Muscle of leg (tissue), 9 donors: ENCODE data around the gene NECAB2. TPM values are rescaled to one million over a fixed set of nuclear protein-coding genes. Genes with fewer than 3 reads are reported as not detected.

Source experiments
- polyA plus RNA-seq, 8 donors: library from polyadenylated mRNA; unstranded; fragments of 120-200 nt; gene quantifications; one replicate each; pipeline versions ENCODE4 v1.2.1 to v1.2.3, GENCODE V29; 2013; ENCODE audit warnings: inconsistent platforms in 1 of 8, low replicate concordance in 1 of 8; ENCODE audit not compliant: insufficient read length in 8 of 8, insufficient read depth in 1 of 8
- total RNA-seq: library from RNA; stranded (reverse); fragments of 120-200 nt; gene quantifications from one replicate; pipeline ENCODE4 v1.2.4, GENCODE V29; 2013

The NECAB2 gene
- total and polyA plus RNA-seq, 9 donors = 0.22 to 1.5 (median 0.84) TPM

Other genes starting within 250 kb of the NECAB2 start
- gene HSBP1, start 160.3 kb upstream of the NECAB2 start, total RNA-seq = 137 TPM
- gene HSBP1, start 160.3 kb upstream of the NECAB2 start, polyA plus RNA-seq = 100 to 1,000 TPM; 116 to 139 (median 123) TPM
- 3.8 TPM for gene MLYCD, start 69.1 kb upstream of the NECAB2 start, total RNA-seq
- gene MLYCD, start 69.1 kb upstream of the NECAB2 start, polyA plus RNA-seq = 1 to 10 TPM; 2.6 to 6.3 (median 4.0) TPM
- gene OSGIN1, start 15.0 kb upstream of the NECAB2 start, total RNA-seq = 0.18 TPM
- gene OSGIN1, start 15.0 kb upstream of the NECAB2 start, polyA plus RNA-seq = under 1 TPM; 0.24 to 0.88 (median 0.52) TPM
- gene SLC38A8, start 74.6 kb downstream of the NECAB2 start, total RNA-seq = not detected
- gene SLC38A8, start 74.6 kb downstream of the NECAB2 start, polyA plus RNA-seq = not detected
- gene MBTPS1, start 148.7 kb downstream of the NECAB2 start, total RNA-seq = 55.7 TPM
- gene MBTPS1, start 148.7 kb downstream of the NECAB2 start, polyA plus RNA-seq = 10 to 100 TPM; 54.8 to 91.7 (median 71.3) TPM
- 18.6 TPM for gene HSDL1, start 176.9 kb downstream of the NECAB2 start, total RNA-seq
- 10 to 100 TPM; 14.8 to 20.3 (median 16.9) TPM for gene HSDL1, start 176.9 kb downstream of the NECAB2 start, polyA plus RNA-seq
- gene DNAAF1, start 177.1 kb downstream of the NECAB2 start, total RNA-seq = under 0.01 TPM
- gene DNAAF1, start 177.1 kb downstream of the NECAB2 start, polyA plus RNA-seq = 1 to 10 TPM in 1 of 8 donors, under 1 TPM in 7; 0.10 to 1.1 (median 0.37) TPM
- gene TAF1C, start 218.8 kb downstream of the NECAB2 start, total RNA-seq = 18.3 TPM
- 10 to 100 TPM; 18.6 to 38.0 (median 24.5) TPM for gene TAF1C, start 218.8 kb downstream of the NECAB2 start, polyA plus RNA-seq
- 0.40 TPM for gene ADAD2, start 222.9 kb downstream of the NECAB2 start, total RNA-seq
- gene ADAD2, start 222.9 kb downstream of the NECAB2 start, polyA plus RNA-seq = 1 to 10 TPM in 3 of 8 donors, under 1 TPM in 4, not detected in 1; 0.28 to 1.2 (median 0.99) TPM